Astrocyte of the cerebellum (primary cell): ENCODE data around the gene COL4A5.
A peak's percentile ranks its signal among the peaks of the same experiment; 100 is the strongest.

Experiments
- DNase-seq: peaks from one replicate; pipeline ENCODE4 v3.0.0-alpha.2; 2011; ENCODE audit warnings: low read depth
- H3K4me3 ChIP-seq: 2 replicates; pipeline ENCODE4 v1.5.1; 2011; ENCODE audit warnings: mild to moderate bottlenecking, low read depth, low read length, moderate library complexity
- CTCF ChIP-seq: IDR thresholded peaks from 2 replicates; pipeline ENCODE4 v1.5.1; 2012; ENCODE audit warnings: low read length, low read depth, moderate library complexity, mild to moderate bottlenecking; ENCODE audit errors: missing control alignments
- in situ Hi-C: cut with HindIII; loops from 2 replicates; pipeline ENCODE4 v1.10.0; 2017; ENCODE audit warnings: low sequenced_read_pairs

The COL4A5 gene

GRCh38 chrX:108435261-108435660 is 4.4 kb upstream of the COL4A5 start:
- in situ Hi-C loops = no loop called here
- TF ChIP-seq CTCF = no peak
- no peak for DNase-seq
- H3K4me3 ChIP-seq = no peak overlapping the region

GRCh38 chrX:108437349-108438109 is 2.1 kb upstream of the COL4A5 start:
- no peak for DNase-seq
- in situ Hi-C loops = no loop called here
- no peak for TF ChIP-seq CTCF
- H3K4me3 ChIP-seq = peak overlapping the region; percentile 41

GRCh38 chrX:108438110-108438623 is 1.5 kb upstream of the COL4A5 start, which contains the start of gene COL4A6:
COL4A6 (minus strand) TSS chrX:108438422; CDS start chrX:108438196, 226 bp downstream.
- peak within 1 kb of the TSS; percentile 68 for H3K4me3 ChIP-seq
- no peak for TF ChIP-seq CTCF
- no peak for DNase-seq
- in situ Hi-C loops = no loop called here

GRCh38 chrX:108439961-108440696 is 491 bp downstream of the COL4A5 start:
- TF ChIP-seq CTCF = no peak
- DNase-seq = no peak
- H3K4me3 ChIP-seq = peak overlapping the region; percentile 68
- in situ Hi-C loops = no loop called here

GRCh38 chrX:108442901-108443464 is 3.3 kb downstream of the COL4A5 start:
- TF ChIP-seq CTCF = no peak
- no peak overlapping the region for H3K4me3 ChIP-seq
- DNase-seq = no peak
- in situ Hi-C loops = no loop called here

- TF ChIP-seq CTCF = no peak
- DNase-seq = no peak
- no peak overlapping the region for H3K4me3 ChIP-seq
- in situ Hi-C loops = no loop called here
Observed at GRCh38 chrX:108447303-108447702, 7.7 kb downstream of the COL4A5 start.
